Adipose tissue (tissue), 3 donors: ENCODE results near the gene OR4D9. TPM values are rescaled to one million over a fixed set of nuclear protein-coding genes. Genes with fewer than 3 reads are reported as not detected.
"Not testable (repeated sequence)": the region's sequence is repeated elsewhere in the genome, so short reads cannot be mapped to it uniquely, and the experiment has no call there.

Experiments used
- H3K27ac ChIP-seq: one replicate; pipeline ENCODE4 v1.5.1; 2013; ENCODE audit warnings: low read depth, low read length
- WGBS, 3 donors: extraction: QIAGEN DNeasy Blood & Tissue Kit; methylation state at CpG; one replicate each; pipeline ENCODE4 v1.1.7; 2013; 5-methylcytosine and 5-hydroxymethylcytosine counted together
- polyA plus RNA-seq, 3 donors: library from polyadenylated mRNA; stranded (reverse); fragments of 200-250 nt; gene quantifications; one replicate each; pipeline ENCODE4 v1.2.3, GENCODE V29; 2013
- donor health status: healthy with polysubstance abuse.
- donor health status: Bipolar disorder and iron deficiency.
- donor health status: healthy.

Gene OR4D9
- under 1 TPM in 1 of 3 donors, not detected in 2; under 0.01 TPM for polyA plus RNA-seq

DNA sequence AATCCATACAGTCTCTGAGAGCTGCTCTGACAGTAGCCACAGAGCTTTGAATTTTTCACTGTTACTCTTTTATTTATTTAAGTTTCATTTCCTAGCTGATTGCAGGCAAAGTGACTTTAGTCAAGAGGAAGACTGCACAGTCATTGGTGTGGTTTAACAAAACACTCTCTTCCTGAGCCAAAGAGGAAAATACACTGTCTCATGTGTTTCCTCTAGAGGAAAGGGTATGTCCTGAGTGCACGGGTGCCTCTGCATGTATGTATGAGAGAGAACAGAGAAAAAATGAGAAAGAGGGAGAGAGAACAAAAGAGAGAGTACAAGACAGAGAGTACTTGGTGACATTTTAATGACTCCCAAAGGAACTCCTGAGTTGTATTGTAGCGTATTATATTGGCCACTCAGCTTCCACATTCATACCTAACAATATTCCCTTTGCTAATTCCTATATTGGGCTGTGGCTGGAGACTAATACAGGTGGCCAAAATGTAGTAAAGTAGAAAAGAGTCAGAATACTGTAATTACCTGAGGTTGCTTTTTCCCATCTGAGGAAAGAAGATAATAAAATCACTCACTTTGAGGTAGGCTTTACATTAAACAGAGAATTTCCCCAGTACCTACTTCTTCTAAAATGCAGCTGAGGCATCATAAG is at the start of gene OR4D9:
Gene OR4D9, plus strand, starts transcription at position 599 of the 649 bp plus-strand sequence. CDS start 3,374 bp downstream, outside the sequence.
- no peak within 1 kb of the TSS for H3K27ac ChIP-seq
- WGBS, 3 donors = 11 to 37% (median 19%) methylated on average over 2 of the region's 2 CpGs

- H3K27ac ChIP-seq = no peak overlapping the region
- 39 to 55% (median 40%) methylated on average over 5 of the region's 5 CpGs for WGBS, 3 donors
These were observed 48.1 kb upstream of the OR4D9 start for GRCh38 chr11:59463190-59463641.

DNA sequence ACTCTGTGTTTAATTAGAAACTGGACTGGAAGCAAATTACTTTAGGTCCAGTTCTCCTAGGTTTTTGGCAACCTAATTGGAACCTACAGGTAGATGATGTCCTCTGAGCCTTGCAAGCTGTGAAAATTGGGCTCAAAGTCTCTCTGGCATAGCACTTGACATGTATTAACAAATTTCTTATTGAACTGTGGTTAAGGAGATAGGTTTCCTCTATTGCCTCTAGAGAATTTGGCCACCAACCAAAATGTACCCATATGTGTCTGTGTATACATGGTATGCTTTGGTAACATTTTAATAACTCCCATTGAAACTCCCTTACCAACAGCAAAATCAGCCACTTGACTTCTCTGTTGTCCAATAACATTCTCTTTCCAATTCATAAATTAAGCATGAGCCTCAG is 38.3 kb upstream of the OR4D9 start, which contains the start of gene OR4D10:
Gene OR4D10, plus strand, starts transcription at position 301 of the 400 bp plus-strand sequence. CDS start 4,115 bp downstream, outside the sequence.
- no peak within 1 kb of the TSS for H3K27ac ChIP-seq

DNA sequence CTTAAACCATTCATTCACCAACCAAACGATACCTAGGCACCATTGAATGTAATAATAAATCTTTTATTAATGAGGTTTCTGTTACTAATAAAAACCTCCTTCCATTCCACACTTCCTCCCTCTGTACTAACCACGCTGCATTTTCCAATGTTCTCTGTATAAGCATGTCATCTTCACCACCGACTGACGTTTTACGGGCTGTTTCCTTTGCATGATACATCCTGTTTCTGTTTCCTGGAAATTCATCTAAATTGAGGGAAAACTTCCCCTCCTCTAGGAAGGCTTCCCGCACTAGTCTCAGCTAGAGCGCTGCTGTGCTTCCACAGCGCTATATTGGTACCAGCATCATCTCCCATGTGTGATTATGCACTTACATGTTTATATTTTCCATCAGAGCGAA is 36.2 kb upstream of the OR4D9 start:
- no peak overlapping the region for H3K27ac ChIP-seq
- WGBS, 3 donors = 54 to 68% (median 56%) methylated on average over 9 of the region's 9 CpGs

DNA sequence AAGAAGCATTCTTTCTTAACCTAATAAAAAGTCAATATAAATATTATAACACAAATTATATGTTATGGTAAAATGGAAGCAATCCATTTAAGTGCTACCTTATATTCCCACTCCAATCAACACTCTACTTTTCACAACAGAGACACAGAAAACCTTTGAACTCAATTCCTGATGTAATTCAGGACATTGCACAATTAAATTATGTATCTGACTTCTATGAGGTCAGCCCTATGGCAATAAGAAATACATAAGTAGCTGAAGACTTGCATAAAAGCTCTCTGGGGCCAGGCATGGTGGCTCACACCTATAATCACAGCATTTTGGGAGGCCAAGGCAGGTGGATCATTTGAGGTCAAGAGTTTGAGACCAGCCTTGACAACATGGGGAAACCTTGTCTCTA is 31.4 kb upstream of the OR4D9 start:
- no peak overlapping the region for H3K27ac ChIP-seq

DNA sequence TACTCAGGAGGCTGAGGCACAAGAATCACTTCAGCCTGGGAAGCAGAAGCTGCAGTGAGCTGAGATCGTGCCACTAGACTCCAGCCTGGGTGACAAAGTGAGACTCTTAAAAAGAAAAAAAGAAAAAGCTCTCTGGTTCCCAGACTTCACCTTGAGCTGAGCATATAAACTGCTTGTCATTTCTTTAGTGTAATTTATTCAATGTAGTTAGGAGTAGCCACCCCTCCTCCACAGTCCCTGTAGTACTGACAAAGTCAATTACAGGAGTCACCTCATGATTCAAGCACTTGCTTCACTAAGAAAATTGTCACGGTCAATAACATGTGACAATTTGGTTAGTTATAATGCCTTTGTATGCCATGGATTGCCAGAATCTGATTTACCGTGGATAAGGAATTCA is 31.0 kb upstream of the OR4D9 start:
- H3K27ac ChIP-seq = no peak overlapping the region
- WGBS, 3 donors = 77 to 89% (median 83%) methylated on average over 3 of the region's 3 CpGs

- H3K27ac ChIP-seq = no peak overlapping the region
- 45 to 94% (median 45%) methylated on average over 1 of the region's 1 CpG for WGBS, 3 donors
These were observed 9.4 kb upstream of the OR4D9 start for GRCh38 chr11:59501931-59502330.

DNA sequence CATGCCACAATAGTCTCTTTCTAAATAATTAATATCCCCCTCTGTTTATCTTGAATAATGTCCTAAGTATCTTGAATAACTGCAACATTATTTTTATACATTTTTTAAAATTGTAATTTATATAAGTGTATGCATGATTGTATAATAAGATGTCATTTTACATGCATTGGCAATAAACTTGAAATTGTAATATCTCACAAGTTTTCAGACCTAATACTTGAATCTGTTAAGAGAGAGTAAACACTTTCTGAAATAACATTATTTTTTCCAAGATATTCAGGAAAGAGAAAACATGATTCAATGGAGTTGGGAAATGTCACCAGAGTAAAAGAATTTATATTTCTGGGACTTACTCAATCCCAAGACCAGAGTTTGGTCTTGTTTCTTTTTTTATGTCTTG is 8.1 kb upstream of the OR4D9 start, which contains the start of gene OR4D11:
Gene OR4D11, plus strand, starts transcription at position 301 of the 400 bp plus-strand sequence. Its CDS starts 0 bp downstream, at position 301.
- no peak within 1 kb of the TSS for H3K27ac ChIP-seq

DNA sequence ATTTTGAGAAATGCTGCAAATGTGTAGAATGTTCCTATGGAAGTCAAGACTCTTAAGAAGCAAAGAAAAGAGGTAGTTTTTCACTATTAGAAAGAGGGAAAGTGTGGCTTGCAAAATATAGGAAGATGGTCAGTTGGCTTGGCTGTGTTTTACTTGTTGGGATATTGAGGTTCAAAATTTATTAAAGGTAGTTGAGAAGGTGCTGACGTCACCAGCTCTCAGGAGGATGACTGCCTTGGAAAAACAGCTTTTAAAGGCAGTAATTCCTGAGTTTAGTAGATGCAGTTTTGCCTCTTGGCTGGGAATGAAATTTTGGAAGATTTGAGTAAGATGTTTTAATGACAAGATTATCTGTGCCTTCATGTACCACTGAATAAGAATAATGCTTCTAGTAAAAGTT is 336 bp downstream of the OR4D9 start:
- no peak overlapping the region for H3K27ac ChIP-seq
- 54 to 65% (median 54%) methylated on average over 1 of the region's 1 CpG for WGBS, 3 donors

- WGBS, 3 donors = 58 to 66% (median 66%) methylated on average over 2 of the region's 2 CpGs
- not testable (repeated sequence) for H3K27ac ChIP-seq
These were observed 8.8 kb downstream of the OR4D9 start for GRCh38 chr11:59520139-59520538.

DNA sequence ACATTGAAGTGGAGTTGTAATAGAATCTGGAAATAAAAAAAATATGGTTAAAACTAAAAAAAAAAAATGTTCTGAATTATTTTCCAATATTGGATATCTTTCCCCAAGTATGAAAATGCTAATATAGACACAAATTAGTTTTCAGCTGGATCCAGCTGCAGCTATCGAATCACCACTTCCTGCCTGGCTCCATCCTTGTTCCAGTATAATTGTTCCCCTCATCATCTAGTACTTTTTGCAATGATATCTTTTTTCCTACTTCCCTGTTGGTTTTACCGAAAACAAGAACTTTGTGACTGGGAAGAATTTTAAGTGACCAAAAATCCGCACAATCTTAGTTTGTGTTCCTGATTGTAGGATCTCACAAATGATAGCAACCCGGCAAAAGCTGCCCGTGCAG is 9.4 kb downstream of the OR4D9 start:
- WGBS, 3 donors = 71 to 82% (median 75%) methylated on average over 5 of the region's 5 CpGs
- no peak overlapping the region for H3K27ac ChIP-seq

DNA sequence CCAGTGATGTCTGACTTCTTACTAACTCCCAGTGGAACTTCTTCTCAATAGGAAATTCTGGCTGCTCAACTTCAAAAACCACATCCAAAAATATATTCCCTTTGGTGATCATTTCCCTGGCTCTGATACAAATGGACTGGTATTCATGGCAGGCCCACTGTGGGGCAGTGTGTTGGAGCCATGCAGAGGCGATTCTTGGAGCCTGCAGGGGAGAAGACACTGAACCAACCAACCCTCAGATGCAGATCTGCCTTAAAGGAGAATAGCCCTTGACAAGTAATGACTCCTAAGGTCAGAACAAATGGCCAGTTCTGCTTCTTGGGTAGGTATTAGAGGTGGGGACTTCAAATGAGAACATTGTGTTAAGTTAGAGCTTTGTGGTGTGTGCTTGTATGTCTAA is 12.2 kb downstream of the OR4D9 start:
- 14 to 38% (median 31%) methylated on average over 1 of the region's 1 CpG for WGBS, 3 donors
- H3K27ac ChIP-seq = no peak overlapping the region

- no peak overlapping the region for H3K27ac ChIP-seq
- 52 to 64% (median 61%) methylated on average over 7 of the region's 7 CpGs for WGBS, 3 donors
These were observed 17.4 kb downstream of the OR4D9 start for GRCh38 chr11:59528711-59529110.

- no peak overlapping the region for H3K27ac ChIP-seq
- WGBS, 3 donors = 66 to 86% (median 84%) methylated on average over 2 of the region's 2 CpGs
These were observed 21.3 kb downstream of the OR4D9 start for GRCh38 chr11:59532620-59533019.

GRCh38 chr11:59534676-59535075 is 23.3 kb downstream of the OR4D9 start:
- WGBS, 3 donors = 83 to 89% (median 84%) methylated on average over 1 of the region's 1 CpG
- no peak overlapping the region for H3K27ac ChIP-seq

- WGBS, 3 donors = 73 to 78% (median 75%) methylated on average over 3 of the region's 3 CpGs
- no peak overlapping the region for H3K27ac ChIP-seq
These were observed 30.9 kb downstream of the OR4D9 start for GRCh38 chr11:59542142-59542810.

- 87 to 90% (median 90%) methylated on average over 3 of the region's 3 CpGs for WGBS, 3 donors
These were observed 32.4 kb downstream of the OR4D9 start for GRCh38 chr11:59543713-59544112.

DNA sequence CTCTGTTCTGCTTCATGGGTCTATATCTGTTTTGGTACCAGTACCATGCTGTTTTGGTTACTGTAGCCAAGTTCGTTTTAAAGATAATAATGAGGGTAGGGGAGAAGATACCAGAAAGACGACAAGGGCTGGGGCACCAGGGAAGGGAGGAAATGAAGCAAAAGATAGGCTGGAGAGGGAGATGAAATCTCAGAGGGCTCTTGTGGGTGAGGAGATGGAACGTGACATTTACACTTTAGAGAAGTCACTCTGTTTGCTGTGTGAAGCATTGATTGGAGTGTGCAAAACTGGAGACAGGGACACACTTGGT is 33.5 kb downstream of the OR4D9 start:
- H3K27ac ChIP-seq = no peak overlapping the region
- 69 to 79% (median 77%) methylated on average over 3 of the region's 3 CpGs for WGBS, 3 donors

More at GRCh38 chr11:59543713-59544112, 32.4 kb downstream of the OR4D9 start:
- H3K27ac ChIP-seq = not testable (repeated sequence)

DNA sequence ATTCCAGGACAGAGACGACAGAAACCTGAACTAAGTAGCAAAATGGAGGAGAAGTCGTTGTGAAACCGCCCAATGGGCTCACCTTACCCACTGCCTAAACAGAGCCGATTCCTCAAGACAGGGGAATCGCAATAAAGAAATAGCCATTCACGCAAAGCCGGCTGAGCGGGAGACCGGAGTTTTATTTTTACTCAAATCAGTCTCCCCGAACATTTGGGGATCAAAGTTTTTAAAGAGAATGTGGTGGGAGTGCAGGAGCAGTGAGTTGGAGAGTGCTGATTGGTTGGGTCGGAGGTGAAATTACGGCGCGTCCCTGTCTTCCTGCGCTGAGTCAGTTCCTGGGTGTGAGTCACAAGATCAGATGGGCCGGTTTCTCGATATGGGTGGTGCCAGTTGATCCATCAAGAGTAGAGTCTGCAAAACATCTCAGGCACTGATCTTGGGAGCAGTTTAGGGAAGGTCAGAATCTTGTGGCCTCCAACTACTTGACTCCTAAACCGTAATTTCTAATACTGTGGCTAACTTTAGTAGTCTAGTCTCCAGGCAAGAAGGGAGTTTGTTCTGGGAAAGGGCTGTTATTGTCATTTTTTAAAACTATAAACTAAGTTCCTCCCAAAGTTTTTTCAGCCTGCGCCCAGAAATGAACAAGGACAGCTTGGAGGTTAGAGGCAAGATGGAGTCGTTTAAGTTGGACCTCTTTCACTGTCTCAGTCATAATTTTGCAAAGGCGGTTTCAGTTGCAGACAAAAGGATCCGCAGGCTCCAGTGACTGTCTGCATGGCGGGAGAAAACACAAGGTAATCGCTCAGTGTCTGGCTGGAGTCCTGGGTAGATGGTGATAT is 34.1 kb downstream of the OR4D9 start:
- no peak overlapping the region for H3K27ac ChIP-seq
- WGBS, 3 donors = 91 to 93% (median 91%) methylated on average over 24 of the region's 24 CpGs
